Spleen (tissue), 7 donors: ENCODE results near the gene DDX56.

Experiments used
- POLR2A ChIP-seq, 3 donors: fragments of 450-650 bp; IDR thresholded peaks; one replicate each; pipeline ENCODE4 v1.5.1; 2017; ENCODE audit warnings: antibody characterized with exemption in 3 of 3, mild to moderate bottlenecking in 1 of 3
- POLR2AphosphoS5 ChIP-seq, 3 donors: sonication (generic); formaldehyde crosslinking; IDR thresholded peaks; one replicate each; pipeline ENCODE4 v1.5.1; 2017; ENCODE audit warnings: antibody characterized with exemption in 3 of 3
- TF ChIP-seq, protein P1 (sequence below), 11 experiments: fragments of 200-600 bp in 7 of 11; fragments of 450-650 bp in 4 of 11; sonication (generic) in 4 of 11; IDR thresholded peaks in 8 of 11; conservative IDR thresholded peaks in 3 of 11; 1 replicate in 7 of 11; 2 replicates in 4 of 11; pipeline versions ENCODE4 v1.4.0 to v1.8.0; 2016 to 2021; ENCODE audit warnings: antibody characterized with exemption in 11 of 11, inconsistent platforms in 4 of 11, mild to moderate bottlenecking in 1 of 11
- donor health status: DM: no; HTN: no; CAD: no; lungs with moderate emphysema.
- donor health status: DM: no; HTN: no; CAD: no.
- donor health status: DM: no; HTN: no; CAD: no.

- TF ChIP-seq, protein P1, sequence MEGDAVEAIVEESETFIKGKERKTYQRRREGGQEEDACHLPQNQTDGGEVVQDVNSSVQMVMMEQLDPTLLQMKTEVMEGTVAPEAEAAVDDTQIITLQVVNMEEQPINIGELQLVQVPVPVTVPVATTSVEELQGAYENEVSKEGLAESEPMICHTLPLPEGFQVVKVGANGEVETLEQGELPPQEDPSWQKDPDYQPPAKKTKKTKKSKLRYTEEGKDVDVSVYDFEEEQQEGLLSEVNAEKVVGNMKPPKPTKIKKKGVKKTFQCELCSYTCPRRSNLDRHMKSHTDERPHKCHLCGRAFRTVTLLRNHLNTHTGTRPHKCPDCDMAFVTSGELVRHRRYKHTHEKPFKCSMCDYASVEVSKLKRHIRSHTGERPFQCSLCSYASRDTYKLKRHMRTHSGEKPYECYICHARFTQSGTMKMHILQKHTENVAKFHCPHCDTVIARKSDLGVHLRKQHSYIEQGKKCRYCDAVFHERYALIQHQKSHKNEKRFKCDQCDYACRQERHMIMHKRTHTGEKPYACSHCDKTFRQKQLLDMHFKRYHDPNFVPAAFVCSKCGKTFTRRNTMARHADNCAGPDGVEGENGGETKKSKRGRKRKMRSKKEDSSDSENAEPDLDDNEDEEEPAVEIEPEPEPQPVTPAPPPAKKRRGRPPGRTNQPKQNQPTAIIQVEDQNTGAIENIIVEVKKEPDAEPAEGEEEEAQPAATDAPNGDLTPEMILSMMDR (IDR thresholded peaks at IDR 0.05 in 8 of 11, conservative IDR thresholded peaks at IDR 0.05 in 3 of 11), result no peak
- TF ChIP-seq POLR2A (IDR thresholded peaks at IDR 0.05) (no peak), POLR2AphosphoS5 (IDR thresholded peaks at IDR 0.05) (no peak)
Observed at GRCh38 chr7:44604941-44605340, 31.2 kb upstream of the DDX56 start.
